Activated CD8-positive, alpha-beta T cell treated with anti-CD3 and anti-CD28 coated beads for 36 hours (primary cell): ENCODE data around the gene PCDHGA5. TPM values are rescaled to one million over a fixed set of nuclear protein-coding genes. Genes with fewer than 3 reads are reported as not detected.
"Not testable (repeated sequence)": the region's sequence is repeated elsewhere in the genome, so short reads cannot be mapped to it uniquely, and the experiment has no call there.

Experiments used
- ATAC-seq: fragments of 200-7000 bp; cut with Tn5 transposase; one replicate; pipeline ENCODE4 v1.10.0; 2021; ENCODE audit warnings: mild to moderate bottlenecking, moderate library complexity
- CTCF ChIA-PET: fragments of 350-600 bp; sonication (Branson Sonifier 250); formaldehyde crosslinking; loops from one replicate; lab custom pipeline; 2021; ENCODE audit warnings: antibody characterized with exemption; lab: Charles Lee
- POLR2A ChIA-PET: fragments of 350-600 bp; sonication (Branson Sonifier 250); formaldehyde crosslinking; loops from one replicate; lab custom pipeline; 2021; ENCODE audit warnings: antibody characterized with exemption; lab: Charles Lee
- DNase-seq: peaks from one replicate; pipeline ENCODE4 v3.0.0-alpha.2; 2020
- H3K27ac Mint-ChIP-seq: one replicate; pipeline ENCODE4 v1.8.0; 2021; ENCODE audit warnings: mild to moderate bottlenecking, mixed read lengths
- H3K27me3 Mint-ChIP-seq: one replicate; pipeline ENCODE4 v1.8.0; 2021; ENCODE audit warnings: mixed read lengths
- H3K36me3 Mint-ChIP-seq: one replicate; pipeline ENCODE4 v1.8.0; 2021; ENCODE audit warnings: low read depth, mixed read lengths
- H3K4me1 Mint-ChIP-seq: one replicate; pipeline ENCODE4 v1.8.0; 2021; ENCODE audit warnings: low read depth, mixed read lengths
- H3K4me3 Mint-ChIP-seq: one replicate; pipeline ENCODE4 v1.8.0; 2021; ENCODE audit warnings: mild to moderate bottlenecking, moderate library complexity, mixed read lengths
- H3K9me3 Mint-ChIP-seq: one replicate; pipeline ENCODE4 v1.8.0; 2021; ENCODE audit warnings: mixed read lengths
- CTCF ChIP-seq: fragments of 200-600 bp; IDR thresholded peaks from one replicate; pipeline ENCODE4 v1.8.0; 2022; ENCODE audit warnings: antibody characterized with exemption, mild to moderate bottlenecking
- intact Hi-C: fragments of 100-400 bp; cut with micrococcal nuclease; formaldehyde crosslinking; loops from one replicate; pipeline ENCODE4 v1.10.0; 2022
- total RNA-seq, 2 experiments: library from RNA; stranded (reverse); gene quantifications; one replicate each; pipeline ENCODE4 v1.2.3, GENCODE V29; 2021

PCDHGA5 gene
- total RNA-seq, 2 experiments from 2014 or later: not detected

- no peak for TF ChIP-seq CTCF
Observed at GRCh38 chr5:141403387-141403786, 39.4 kb downstream of the PCDHGA5 start.

GRCh38 chr5:141407790-141408505 lies 44.0 kb downstream of the PCDHGA5 start, which contains the start of gene PCDHGB6:
Gene PCDHGB6 (plus strand): TSS chr5:141408021. CDS start chr5:141408203, 182 bp downstream.
- intact Hi-C loops, H3K27ac Mint-ChIP-seq, H3K4me1 Mint-ChIP-seq: not testable (repeated sequence)
- ChIA-PET CTCF (interaction anchor here (0.6 to 4.3 kb wide), 15 partner anchors 10 to 177 kb away, joined by 3 to 20 read pairs (median 4); partner anchors contain the start of genes PCDHGA11, PCDHGB3, PCDHGB5 and PCDHGB7), POLR2A (interaction anchor here (0.7 kb wide), 1 partner anchor 293 kb away, joined by 3 read pairs; no protein-coding TSS in a partner anchor)
- TF ChIP-seq CTCF: peak; percentile 55
- H3K36me3 Mint-ChIP-seq: peaks cover 15% of the 10 kb centered on the region
- H3K9me3 Mint-ChIP-seq: peaks cover 25% of the 10 kb centered on the region
- ATAC-seq (peak; percentile 82), DNase-seq (peak; percentile 52)
- H3K27me3 Mint-ChIP-seq: peaks cover 72% of the 10 kb centered on the region
- peak within 1 kb of the TSS; percentile 37 for H3K4me3 Mint-ChIP-seq

More at GRCh38 chr5:141403387-141403786, 39.4 kb downstream of the PCDHGA5 start:
- DNase-seq: no peak
- H3K4me1 Mint-ChIP-seq: no peaks in the 10 kb centered on the region
- H3K27ac Mint-ChIP-seq: no peak overlapping the region
- ChIA-PET POLR2A (no interaction called here), CTCF (interaction anchor here (0.6 to 2.0 kb wide), 10 partner anchors 10 to 166 kb away, joined by 3 to 19 read pairs (median 4); partner anchors contain the start of genes PCDHB15, PCDHGA10, PCDHGA11 and PCDHGA12)
- H3K36me3 Mint-ChIP-seq: peaks cover 22% of the 10 kb centered on the region
- intact Hi-C loops: no loop called here
- H3K4me3 Mint-ChIP-seq: no peak overlapping the region
- H3K27me3 Mint-ChIP-seq: peaks cover 66% of the 10 kb centered on the region
- peaks cover 28% of the 10 kb centered on the region for H3K9me3 Mint-ChIP-seq
- no peak for ATAC-seq

GRCh38 chr5:141409598-141410306 lies 45.8 kb downstream of the PCDHGA5 start:
- peaks cover 73% of the 10 kb centered on the region for H3K27me3 Mint-ChIP-seq
- H3K4me1 Mint-ChIP-seq: peaks cover 8% of the 10 kb centered on the region
- no peak overlapping the region for H3K27ac Mint-ChIP-seq
- ATAC-seq (no peak), DNase-seq (no peak)
- intact Hi-C loops: loop anchor here (5.0 kb wide), 2 partner anchors 103 to 148 kb away; no protein-coding TSS in a partner anchor
- peaks cover 26% of the 10 kb centered on the region for H3K9me3 Mint-ChIP-seq
- H3K4me3 Mint-ChIP-seq: no peak overlapping the region
- no peak for TF ChIP-seq CTCF
- peaks cover 22% of the 10 kb centered on the region for H3K36me3 Mint-ChIP-seq
- ChIA-PET CTCF (no interaction called here), POLR2A (no interaction called here)

- DNase-seq (no peak), ATAC-seq (no peak)
- intact Hi-C loops: loop anchor here (5.0 kb wide), 2 partner anchors 101 to 146 kb away; no protein-coding TSS in a partner anchor
- H3K9me3 Mint-ChIP-seq: peaks cover 28% of the 10 kb centered on the region
- no peak overlapping the region for H3K4me3 Mint-ChIP-seq
- H3K36me3 Mint-ChIP-seq: peaks cover 25% of the 10 kb centered on the region
- peaks cover 12% of the 10 kb centered on the region for H3K4me1 Mint-ChIP-seq
- no peak for TF ChIP-seq CTCF
- no peak overlapping the region for H3K27ac Mint-ChIP-seq
- POLR2A ChIA-PET: no interaction called here
- H3K27me3 Mint-ChIP-seq: peaks cover 70% of the 10 kb centered on the region
- CTCF ChIA-PET: interaction anchor here (3.3 to 3.7 kb wide), 2 partner anchors 9 to 100 kb away, joined by 19 to 45 read pairs; partner anchors contain the start of gene PCDHGA9
Observed at GRCh38 chr5:141411575-141411974, 47.6 kb downstream of the PCDHGA5 start.
